Esophagus squamous epithelium (tissue), 5 donors: ENCODE data around the gene MRPL2. TPM values are rescaled to one million over a fixed set of nuclear protein-coding genes. Genes with fewer than 3 reads are reported as not detected.
"Not testable (repeated sequence)": the region's sequence is repeated elsewhere in the genome, so short reads cannot be mapped to it uniquely, and the experiment has no call there.

Source experiments
- DNase-seq: peaks from one replicate; lab custom pipeline; 2025; lab: John Stamatoyannopoulos, UW
- H3K27ac ChIP-seq, 4 donors: fragments of 200-600 bp; sonication (generic); one replicate each; pipeline ENCODE4 v1.5.1; 2016 to 2019; ENCODE audit warnings: mild to moderate bottlenecking in 1 of 4
- H3K27me3 ChIP-seq, 4 donors: fragments of 200-600 bp; sonication (generic); 1 replicate in 3 of 4; 2 replicates in 1 of 4; pipeline versions ENCODE4 v1.5.1 to v1.6.0; 2017 to 2021; ENCODE audit warnings: antibody characterized with exemption in 1 of 4
- H3K36me3 ChIP-seq, 3 donors: fragments of 200-600 bp; sonication (generic); one replicate each; pipeline ENCODE4 v1.5.1; 2016 to 2019
- H3K4me1 ChIP-seq, 3 donors: fragments of 200-600 bp; sonication (generic); one replicate each; pipeline ENCODE4 v1.5.1; 2017 to 2019
- H3K4me3 ChIP-seq, 4 donors: fragments of 200-600 bp; sonication (generic); 1 replicate in 3 of 4; 2 replicates in 1 of 4; pipeline ENCODE4 v1.5.1; 2016 to 2019; ENCODE audit warnings: mild to moderate bottlenecking in 2 of 4, moderate library complexity in 1 of 4
- H3K9me3 ChIP-seq, 3 donors: fragments of 200-600 bp; sonication (generic); one replicate each; pipeline ENCODE4 v1.5.1; 2016 to 2019
- CTCF ChIP-seq, 6 experiments: fragments of 450-650 bp in 4 of 6; fragments of 200-600 bp in 2 of 6; sonication (generic) in 2 of 6; IDR thresholded peaks; one replicate each; pipeline ENCODE4 v1.5.1; 2016 to 2019; ENCODE audit warnings: antibody characterized with exemption in 6 of 6, mild to moderate bottlenecking in 4 of 6, moderate library complexity in 4 of 6
- POLR2A ChIP-seq, 4 donors: fragments of 450-650 bp; IDR thresholded peaks; one replicate each; pipeline ENCODE4 v1.6.1; 2017; ENCODE audit warnings: antibody characterized with exemption in 4 of 4, mild to moderate bottlenecking in 4 of 4, moderate library complexity in 3 of 4
- WGBS, 2 donors: methylation state at CpG; one replicate each; pipeline ENCODE4 v1.1.5; 2018; 5-methylcytosine and 5-hydroxymethylcytosine counted together
- intact Hi-C: fragments of 100-400 bp; cut with DNase I; formaldehyde crosslinking; loops from one replicate; pipeline ENCODE4 v1.15.0; 2022
- total RNA-seq, 4 donors: library from RNA; depleted of rRNA; stranded (reverse); fragments of >200 nt; gene quantifications; one replicate each; pipeline ENCODE4 v1.1.0, GENCODE V29; 2016
- donor health status: DM: yes; HTN: yes; CAD: no.

The MRPL2 gene
- total RNA-seq, 4 donors from 2014 or later, result 23.3 to 29.1 (median 24.5) TPM

GRCh38 chr6:43043310-43043709 lies 15.9 kb downstream of the MRPL2 start:
- intact Hi-C loops, result no loop called here
- no peak for DNase-seq
- Histone ChIP-seq H3K4me1 (no peaks in the 10 kb centered on the region), H3K9me3 (no peaks in the 10 kb centered on the region), H3K27ac (no peak overlapping the region), H3K27me3 (no peaks in the 10 kb centered on the region), H3K36me3 (peaks cover 12 to 100% (median 16%) of the 10 kb centered on the region in 3 donors), H3K4me3 (no peak overlapping the region)
- no peak for TF ChIP-seq CTCF (IDR thresholded peaks at IDR 0.05)
- no peak for TF ChIP-seq POLR2A (IDR thresholded peaks at IDR 0.05)
- WGBS, 2 donors, result 89 to 92% methylated on average over 2 to 9 of the region's 9 CpGs

GRCh38 chr6:43041475-43041874 lies 17.8 kb downstream of the MRPL2 start:
- H3K27ac ChIP-seq, DNase-seq, H3K4me1 ChIP-seq, H3K9me3 ChIP-seq, intact Hi-C loops, H3K27me3 ChIP-seq, H3K4me3 ChIP-seq: not testable (repeated sequence)
- WGBS, 2 donors, result 88 to 92% methylated on average over 8 of the region's 8 CpGs
- peaks cover 12 to 100% (median 25%) of the 10 kb centered on the region in 3 donors for H3K36me3 ChIP-seq

- DNase-seq, result no peak
- H3K4me1 ChIP-seq, result no peaks in the 10 kb centered on the region
- WGBS, 2 donors, result 91 to 100% methylated on average over 2 to 11 of the region's 18 CpGs
- H3K27ac ChIP-seq, result no peak overlapping the region
- H3K36me3 ChIP-seq, result peaks cover 12 to 100% (median 22%) of the 10 kb centered on the region in 3 donors
- TF ChIP-seq POLR2A (IDR thresholded peaks at IDR 0.05) (no peak), CTCF (IDR thresholded peaks at IDR 0.05) (no peak)
- intact Hi-C loops, result no loop called here
- no peak overlapping the region for H3K4me3 ChIP-seq
- no peaks in the 10 kb centered on the region for H3K9me3 ChIP-seq
- no peaks in the 10 kb centered on the region for H3K27me3 ChIP-seq
Observed at GRCh38 chr6:43040542-43041257, 18.5 kb downstream of the MRPL2 start.

- Histone ChIP-seq H3K27me3 (no peaks in the 10 kb centered on the region), H3K27ac (no peak overlapping the region), H3K36me3 (peaks cover 19 to 100% (median 22%) of the 10 kb centered on the region in 3 donors), H3K4me1 (no peaks in the 10 kb centered on the region), H3K4me3 (no peak overlapping the region), H3K9me3 (no peaks in the 10 kb centered on the region)
- WGBS, 2 donors, result 79 to 85% methylated on average over 3 to 7 of the region's 9 CpGs
- intact Hi-C loops, result no loop called here
- TF ChIP-seq POLR2A (IDR thresholded peaks at IDR 0.05), result no peak
- no peak for TF ChIP-seq CTCF (IDR thresholded peaks at IDR 0.05)
- DNase-seq, result no peak
Observed at GRCh38 chr6:43038727-43039126, 20.5 kb downstream of the MRPL2 start.

- Histone ChIP-seq H3K4me3 (no peak overlapping the region), H3K4me1 (no peaks in the 10 kb centered on the region), H3K27me3 (no peaks in the 10 kb centered on the region), H3K27ac (no peak overlapping the region), H3K36me3 (peaks cover 17 to 100% (median 19%) of the 10 kb centered on the region in 3 donors), H3K9me3 (no peaks in the 10 kb centered on the region)
- DNase-seq, result no peak
- intact Hi-C loops, result no loop called here
- no peak for TF ChIP-seq POLR2A (IDR thresholded peaks at IDR 0.05)
- TF ChIP-seq CTCF (IDR thresholded peaks at IDR 0.05), result no peak
- WGBS, 2 donors, result 96 to 100% methylated on average over 3 to 7 of the region's 9 CpGs
Observed at GRCh38 chr6:43037706-43038105, 21.5 kb downstream of the MRPL2 start.
